Measurements from ENCODE around the gene CCDC15. TPM values are rescaled to one million over a fixed set of nuclear protein-coding genes. Genes with fewer than 3 reads are reported as not detected.
"Not testable (repeated sequence)": the region's sequence is repeated elsewhere in the genome, so short reads cannot be mapped to it uniquely, and the experiment has no call there.

CCDC15 gene
- total RNA-seq, 1 donor from 2014 or later: 8.7 TPM

DNA sequence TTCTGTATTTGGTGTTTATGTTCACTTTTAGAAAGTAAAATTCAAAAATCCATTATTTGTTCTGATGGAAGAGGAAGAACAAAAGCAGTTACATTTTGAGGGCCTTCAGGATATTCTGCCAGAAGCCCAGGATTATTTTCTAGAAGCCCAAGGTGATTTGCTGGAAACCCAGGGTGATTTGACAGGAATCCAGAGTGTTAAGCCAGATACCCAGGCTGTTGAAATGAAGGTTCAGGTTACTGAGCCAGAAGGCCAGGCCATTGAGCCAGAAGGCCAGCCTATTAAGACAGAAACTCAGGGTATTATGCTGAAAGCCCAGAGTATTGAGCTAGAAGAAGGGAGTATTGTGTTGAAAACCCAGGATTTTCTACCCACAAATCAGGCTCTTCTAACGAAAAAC is 33.1 kb downstream of the CCDC15 start:
- DNase-seq (ENCODE audit: low spot score): no peak

DNA sequence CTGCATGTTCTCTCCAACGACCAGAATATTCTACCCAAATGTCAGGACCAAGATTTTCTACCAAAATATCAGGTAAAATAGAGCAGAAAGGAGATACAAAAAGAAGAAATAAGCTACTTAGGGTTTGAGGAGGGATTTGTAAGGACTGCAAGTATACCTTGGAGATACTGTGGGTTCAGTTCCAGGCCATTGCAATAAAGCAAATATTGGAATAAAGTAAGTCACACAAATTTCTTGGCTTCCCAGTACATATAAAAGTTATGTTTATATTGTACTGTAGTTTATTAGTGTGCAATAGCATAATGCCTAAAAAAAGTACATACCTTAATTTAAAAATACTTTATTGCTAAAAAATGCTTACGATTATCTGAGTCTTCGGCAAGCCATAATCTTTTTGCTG is 34.1 kb downstream of the CCDC15 start:
- no peak for DNase-seq (ENCODE audit: low spot score)

DNA sequence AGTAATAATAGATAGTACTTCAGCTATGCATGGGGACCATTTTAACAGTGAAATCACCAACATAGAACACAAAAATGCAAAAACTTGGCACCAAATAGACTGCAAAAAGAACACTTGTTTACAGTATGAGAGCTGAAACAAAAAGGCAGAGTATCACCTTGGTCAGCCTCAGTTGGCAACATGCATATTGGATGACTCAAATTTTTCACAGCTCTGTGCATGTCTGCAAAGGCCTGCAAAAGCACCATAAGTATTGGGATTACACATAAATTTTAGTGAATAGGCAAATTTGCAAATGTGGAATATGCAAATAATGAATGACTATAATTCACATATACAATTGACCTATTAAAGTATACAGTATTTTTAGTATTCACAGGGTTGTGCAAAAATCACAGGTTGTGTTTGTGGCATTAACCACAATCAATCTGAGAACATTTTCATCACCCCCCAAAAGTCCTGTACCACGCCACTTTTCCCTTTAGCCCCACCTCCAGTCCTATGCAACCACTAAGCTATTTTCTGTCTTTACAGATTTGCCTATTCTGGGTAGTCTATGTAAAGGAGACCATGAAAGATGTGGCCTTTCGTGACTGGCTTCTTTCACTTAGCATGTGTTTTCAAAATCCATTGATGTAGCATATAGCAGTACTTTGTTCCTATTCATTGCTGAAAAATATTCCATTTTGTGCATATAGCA is 47.2 kb downstream of the CCDC15 start:
- no peak for DNase-seq (ENCODE audit: low spot score)

DNA sequence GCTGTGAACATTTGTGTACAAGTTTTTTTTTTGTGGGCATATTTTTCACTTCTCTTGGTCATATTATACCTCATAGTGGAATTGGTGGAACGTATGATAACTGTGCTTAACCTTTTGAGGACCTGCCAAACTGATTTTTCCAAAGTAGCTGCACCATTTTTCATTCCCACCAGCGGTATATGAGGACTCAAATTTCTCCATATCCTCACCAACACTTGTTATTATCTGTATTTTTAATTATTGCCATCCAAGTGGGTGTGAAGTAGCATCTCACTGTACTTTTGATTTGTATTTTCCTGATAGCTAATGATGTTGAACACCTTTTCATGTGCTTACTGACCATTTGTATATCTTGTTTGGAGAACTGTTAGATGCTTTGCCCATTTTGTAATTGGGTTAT is 47.8 kb downstream of the CCDC15 start:
- no peak for DNase-seq (ENCODE audit: low spot score)

DNA sequence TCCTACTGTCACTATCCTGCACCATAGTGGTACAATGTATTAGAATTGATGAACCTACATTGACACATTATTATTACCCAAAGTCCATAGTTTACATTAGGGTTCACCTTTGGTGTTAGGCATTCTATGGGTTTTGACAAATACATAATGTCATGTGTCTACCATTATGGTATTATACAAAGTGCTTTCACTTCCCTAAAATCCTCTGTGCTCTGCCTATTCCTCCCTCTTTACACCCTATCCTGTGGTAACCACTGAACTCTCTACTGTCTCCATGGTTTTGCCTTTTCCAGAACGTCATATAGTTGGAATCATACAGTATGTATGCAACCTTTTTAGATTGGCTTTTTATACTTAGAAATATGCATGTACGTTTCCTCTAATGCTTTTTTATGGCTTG is 51.5 kb downstream of the CCDC15 start:
- DNase-seq (ENCODE audit: low spot score): no peak

DNA sequence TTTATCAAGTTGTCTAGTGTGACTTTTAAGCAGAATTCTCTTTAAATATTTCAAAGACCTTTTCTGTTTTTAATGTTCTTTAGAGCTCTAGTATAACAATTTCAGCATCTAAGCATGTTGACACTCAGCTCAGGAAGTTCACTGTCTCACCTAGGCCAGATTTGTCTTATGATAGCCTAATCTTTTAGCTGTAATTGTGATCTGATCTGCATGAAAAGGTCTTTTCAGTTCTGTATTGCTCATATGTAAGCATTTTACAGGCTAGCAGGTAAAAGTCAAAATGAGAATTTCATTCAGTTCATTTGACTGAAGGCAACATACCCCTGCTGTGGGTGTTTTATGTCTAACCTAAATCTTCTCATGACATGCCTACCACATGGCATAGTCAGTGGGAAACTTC is 62.4 kb downstream of the CCDC15 start:
- no peak for DNase-seq (ENCODE audit: low spot score)

DNA sequence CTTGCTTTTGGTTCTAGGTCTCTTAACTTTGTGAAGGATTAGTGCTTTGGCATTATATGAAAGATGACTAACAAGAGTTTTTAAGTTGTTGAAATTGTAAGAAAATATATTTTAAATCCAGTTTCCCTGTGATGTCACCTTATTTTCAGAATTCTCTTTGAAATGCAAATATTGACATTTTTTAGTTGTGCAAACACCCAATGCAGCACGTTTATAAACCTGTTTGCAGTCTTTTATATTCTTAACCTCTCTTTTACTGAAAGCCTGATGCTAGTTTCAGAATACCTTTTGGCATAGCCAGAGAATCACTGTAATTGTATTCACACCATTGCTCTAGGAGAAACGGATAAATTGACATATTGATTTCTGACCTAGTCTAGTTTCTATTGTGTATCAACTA is 66.3 kb downstream of the CCDC15 start:
- no peak for DNase-seq (ENCODE audit: low spot score)

DNA sequence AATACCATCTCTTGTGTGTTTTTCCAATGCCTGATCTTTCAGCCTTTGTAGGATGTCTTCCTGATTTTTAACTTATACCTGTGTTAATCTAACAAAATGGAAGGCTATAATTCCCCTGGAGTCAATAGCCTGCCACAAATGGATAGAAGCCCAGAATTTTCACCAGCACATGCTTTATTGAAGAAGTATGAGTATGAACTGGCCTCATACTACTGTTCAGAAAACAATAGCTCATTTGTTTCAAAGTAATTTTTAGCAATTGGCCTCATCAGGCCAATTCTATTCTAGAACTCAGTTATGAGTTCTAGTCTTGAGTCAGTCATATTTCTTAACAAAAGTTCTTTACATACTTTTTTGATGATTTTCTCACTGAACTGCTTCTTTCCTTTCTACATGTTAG is 68.5 kb downstream of the CCDC15 start:
- DNase-seq (ENCODE audit: low spot score): no peak

DNA sequence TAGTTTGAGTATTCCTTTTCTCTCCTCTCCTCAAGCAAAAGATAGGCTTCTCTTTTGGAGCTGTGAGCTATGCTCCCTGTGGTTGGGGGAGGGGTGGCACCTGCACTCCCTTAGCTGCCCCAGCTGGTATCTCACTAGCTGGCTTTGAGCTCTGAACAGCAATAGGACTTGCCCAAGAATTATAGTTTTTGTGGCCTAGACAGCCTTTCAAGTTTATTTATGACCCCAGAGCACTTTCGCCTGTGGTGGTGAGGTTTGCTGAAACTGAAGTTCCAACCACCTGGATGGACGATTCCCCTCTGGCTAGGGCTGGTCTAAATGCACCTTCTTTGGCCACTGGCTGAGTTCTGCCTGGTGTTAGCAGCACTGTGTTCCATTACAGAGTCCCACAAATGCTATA is 72.0 kb downstream of the CCDC15 start:
- no peak for DNase-seq (ENCODE audit: low spot score)

DNA sequence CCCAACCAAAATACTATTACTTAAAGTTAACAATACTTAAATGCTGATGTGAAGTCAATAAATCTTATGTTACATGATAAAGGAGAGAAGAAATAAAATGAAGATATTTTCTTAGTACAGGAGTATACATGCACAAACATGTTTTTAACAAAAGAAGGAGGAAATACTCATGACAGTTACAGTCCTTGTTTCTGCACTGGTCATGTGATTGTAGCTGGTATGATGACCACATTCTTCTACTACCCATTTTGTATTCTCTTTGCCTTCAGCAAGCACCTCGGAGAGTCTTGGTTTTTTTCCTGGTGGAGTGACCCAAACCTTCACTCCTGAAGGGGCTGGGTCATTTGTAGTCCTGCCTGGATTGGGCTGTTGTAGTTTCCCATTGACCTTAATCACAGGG is 75.4 kb downstream of the CCDC15 start:
- DNase-seq (ENCODE audit: low spot score): not testable (repeated sequence)

DNA sequence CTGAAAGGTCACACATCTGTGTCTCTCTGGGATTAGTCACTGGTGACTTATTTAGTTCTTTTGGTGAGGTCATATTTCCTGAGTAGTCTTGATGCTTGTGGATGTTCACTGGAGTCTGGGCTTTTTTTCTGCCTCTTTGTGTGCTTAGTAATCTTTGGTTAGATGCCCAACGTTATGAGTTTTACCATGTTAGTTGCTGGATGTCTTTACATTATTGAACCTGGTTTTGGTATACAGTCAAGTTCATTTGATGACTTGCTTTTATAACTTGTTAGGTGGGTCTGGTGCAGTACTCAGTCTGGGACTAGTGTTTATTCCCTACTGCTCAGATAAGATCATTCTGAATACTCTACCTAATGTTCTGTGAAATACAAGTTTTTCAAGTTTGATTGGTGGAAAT is 82.9 kb downstream of the CCDC15 start:
- no peak for DNase-seq (ENCODE audit: low spot score)

DNA sequence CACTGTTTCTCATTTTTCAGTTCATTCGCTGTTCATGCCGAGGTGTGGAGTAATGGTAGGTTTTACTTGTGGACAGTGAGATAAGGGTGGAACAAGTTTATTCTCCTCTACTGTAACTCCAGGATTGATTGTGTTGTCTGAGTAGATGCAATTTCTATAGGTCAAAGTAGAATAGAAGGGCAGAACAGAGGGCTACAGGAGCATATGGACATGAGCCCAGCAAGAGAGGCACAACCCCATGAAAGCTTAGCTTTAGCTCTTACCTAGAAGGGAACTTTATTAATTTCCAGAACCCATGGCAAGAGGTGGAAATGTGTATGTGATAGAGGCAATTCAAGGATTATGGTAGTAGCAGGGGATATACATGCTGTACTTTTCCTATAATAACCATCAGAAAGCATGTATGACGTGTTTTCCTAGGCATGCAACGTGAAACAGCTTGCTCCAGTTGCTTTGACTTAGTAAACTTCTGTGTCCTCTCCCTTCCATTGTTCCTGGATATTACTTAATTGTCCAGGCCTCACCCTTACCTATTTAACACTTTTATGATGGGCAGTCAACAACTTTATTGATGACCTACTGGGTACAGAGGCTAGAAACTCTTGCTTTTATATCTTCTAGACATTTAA is 95.3 kb downstream of the CCDC15 start:
- no peak for DNase-seq (ENCODE audit: low spot score)

DNA sequence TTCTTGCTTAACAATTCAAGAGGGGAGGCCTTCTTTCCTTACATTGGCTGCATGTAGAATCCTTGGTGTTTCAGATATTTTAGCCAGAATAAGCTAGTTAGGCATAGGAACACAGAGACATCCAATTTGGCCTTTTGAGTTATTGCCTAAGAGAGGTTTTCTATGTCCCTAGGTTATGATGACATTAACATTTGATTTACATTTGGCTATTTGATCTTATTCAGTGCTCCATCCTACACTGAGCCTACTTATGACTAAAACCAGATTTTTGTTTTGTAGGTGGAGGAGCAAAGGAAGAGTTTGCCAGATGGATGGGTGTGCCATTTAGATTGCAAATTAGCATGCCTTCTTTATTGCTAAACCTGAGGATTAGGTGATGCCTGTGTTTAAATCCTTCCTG is 98.0 kb downstream of the CCDC15 start:
- no peak for DNase-seq (ENCODE audit: low spot score)

DNA sequence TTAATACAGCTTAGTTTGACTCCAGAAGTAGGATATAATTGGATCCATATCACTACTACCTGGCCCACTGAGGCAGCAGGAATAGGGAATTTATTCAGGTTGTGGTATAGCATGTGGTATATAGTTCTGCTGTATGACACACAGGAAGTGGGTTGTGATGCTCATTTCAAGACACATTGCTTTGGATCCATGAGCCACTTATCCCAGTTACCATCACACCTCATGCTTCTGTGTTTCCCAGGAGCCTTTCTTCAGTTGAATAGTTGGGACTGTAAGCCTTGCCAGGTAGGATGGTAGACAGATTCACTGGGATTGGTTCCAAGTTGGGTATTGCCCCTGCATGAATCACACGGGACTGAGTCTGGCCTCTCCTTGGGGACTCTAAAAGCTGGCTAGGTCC is 99.2 kb downstream of the CCDC15 start:
- no peak for DNase-seq (ENCODE audit: low spot score)

DNA sequence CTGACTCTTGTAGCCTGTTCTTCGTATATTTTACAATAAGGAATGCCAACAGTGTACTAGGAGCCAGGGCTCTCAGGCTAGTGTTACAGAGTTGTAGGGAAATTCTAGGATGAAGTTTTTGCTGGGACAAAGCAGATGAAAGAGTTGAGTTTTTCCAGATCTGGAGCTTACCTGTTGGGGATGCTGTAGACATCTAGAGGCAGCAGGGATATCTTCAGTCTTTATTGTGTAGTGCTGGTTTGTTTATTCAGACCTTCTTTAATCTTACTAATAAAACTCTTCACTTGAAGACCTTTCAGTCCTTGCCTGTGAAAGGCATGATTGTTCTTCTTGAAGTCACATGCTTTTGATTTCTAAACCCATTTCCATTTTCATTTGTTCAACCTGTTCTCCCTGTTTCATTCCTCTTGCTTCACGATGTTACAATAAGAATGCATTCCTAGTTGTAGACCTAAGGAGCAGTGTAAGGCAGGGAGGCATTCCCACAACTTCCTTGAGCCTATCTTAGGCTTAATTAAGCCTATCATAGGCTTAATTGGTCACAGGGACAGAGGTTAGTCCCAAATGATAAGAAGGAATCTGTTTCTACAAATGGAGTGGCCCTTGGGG is 101.2 kb downstream of the CCDC15 start:
- DNase-seq (ENCODE audit: low spot score): no peak

DNA sequence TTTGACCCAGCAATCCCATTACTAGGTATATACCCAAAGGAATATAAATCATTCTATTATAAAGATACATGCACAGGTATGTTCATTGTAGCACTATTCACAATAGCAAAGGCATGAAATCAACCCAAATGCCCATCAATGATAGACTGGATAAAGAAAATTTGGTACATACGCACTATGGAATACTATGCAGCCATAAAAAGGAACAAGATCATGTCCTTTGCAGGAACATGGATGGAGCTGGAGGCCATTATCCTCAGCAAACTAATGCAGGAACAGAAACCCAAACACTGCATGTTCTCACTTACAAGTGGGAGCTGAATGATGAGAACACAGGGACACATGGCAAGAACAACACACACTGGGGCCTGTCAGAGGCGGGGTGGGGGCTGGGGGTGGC is 102.1 kb downstream of the CCDC15 start:
- DNase-seq (ENCODE audit: low spot score): not testable (repeated sequence)

DNA sequence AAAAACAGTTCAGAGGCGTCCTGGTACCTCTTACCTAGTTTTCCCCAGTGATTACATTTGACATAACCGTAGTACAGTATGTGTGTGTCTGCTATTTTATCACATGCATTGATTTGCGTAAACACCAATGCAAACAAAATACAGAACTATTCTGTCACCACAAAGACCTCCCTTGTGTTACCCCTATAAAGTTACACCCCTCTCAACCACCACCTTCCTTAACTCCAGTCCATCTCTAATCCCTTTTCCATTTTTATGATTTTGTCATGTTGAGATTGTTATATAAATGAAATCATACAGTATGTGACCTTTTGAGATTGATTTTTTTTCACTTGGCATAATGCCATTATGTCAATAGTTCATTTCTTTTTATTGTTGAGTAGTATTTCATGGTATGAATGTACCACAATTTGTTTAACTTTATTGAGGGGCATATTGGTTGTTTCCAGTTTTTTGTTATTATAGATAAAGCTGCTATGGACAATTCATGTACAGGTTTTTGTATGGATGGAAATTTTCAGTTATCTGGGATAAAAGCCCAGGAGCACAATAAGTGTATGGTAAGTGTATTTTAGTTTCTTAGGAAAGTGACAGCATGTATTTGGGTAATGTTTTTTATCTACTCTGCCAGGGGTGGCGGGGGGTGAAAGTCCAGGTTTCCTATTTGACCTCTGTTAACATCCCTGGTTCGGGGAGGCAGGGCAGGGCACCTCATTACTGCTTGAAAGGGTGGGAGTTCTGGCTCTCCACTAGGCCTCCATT is 103.1 kb downstream of the CCDC15 start:
- DNase-seq (ENCODE audit: low spot score): no peak

DNA sequence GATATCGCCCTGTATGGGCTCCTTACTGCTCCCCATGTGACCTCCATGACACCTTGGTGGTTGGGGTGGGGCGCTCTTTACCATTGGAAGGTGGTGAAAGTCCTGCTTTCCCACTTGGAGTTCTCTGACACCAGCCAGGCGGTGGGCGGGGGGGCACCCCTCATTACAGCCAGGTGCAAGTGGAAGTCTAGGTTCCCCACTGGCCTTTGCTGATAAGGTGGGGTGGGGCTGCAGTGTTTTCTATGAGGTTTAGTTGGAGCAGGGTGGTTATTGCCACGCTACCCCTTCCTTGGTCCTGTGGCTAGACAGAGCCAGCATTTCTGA is 103.7 kb downstream of the CCDC15 start:
- no peak for DNase-seq (ENCODE audit: low spot score)

DNA sequence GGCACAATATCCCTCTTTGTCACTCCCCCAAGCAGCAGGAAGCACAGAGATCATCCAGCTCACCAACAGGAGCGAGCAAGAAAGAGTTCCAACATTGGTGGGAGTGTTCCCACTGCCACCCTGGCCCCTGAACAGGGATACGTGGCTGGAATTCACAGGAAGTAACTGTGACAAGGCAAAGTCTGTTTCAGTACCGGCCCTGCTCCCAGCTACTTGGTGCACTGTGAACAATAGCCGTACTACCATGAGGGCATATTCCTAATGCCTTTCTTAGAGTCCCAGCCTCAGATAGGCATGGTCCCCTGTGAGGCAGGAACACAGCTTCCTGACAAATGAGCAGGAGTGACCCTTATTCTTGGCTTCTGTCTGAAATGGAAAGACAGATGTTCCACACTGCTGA is 107.3 kb downstream of the CCDC15 start:
- no peak for DNase-seq (ENCODE audit: low spot score)

DNA sequence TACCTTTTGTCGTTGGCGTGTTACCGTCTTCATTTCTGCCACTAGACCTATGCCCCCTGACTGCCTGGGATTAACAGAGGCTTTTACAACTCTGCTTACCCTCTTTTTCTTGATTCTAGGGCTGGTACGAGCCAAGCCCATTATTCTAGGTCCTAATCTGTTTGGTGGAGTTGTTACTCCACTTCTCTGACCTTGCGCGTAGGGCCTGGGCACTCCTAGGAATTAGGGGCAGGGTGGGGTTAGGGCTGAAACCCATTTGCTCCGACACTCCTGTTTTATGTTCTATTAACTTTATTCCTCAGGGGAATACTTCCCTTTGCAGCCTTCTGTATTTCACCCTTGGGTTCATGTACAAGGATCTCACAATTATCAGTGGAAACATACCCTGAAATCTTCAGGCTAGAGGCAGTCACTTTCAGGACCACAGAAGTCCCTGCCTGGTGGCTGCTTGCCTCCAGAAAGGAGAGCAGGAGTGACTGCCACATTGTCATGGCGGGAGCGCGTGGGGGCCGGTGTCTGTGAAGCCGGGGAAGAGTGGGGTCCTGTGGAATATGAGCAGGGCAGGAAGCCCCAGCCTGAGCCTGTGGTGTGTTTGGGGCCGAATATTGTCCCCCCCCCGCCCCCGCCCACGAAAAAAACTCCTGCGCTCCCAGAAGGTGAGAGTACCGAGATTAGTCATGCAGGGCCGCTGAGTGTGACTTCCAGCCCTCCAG is 108.4 kb downstream of the CCDC15 start:
- no peak for DNase-seq (ENCODE audit: low spot score)

DNA sequence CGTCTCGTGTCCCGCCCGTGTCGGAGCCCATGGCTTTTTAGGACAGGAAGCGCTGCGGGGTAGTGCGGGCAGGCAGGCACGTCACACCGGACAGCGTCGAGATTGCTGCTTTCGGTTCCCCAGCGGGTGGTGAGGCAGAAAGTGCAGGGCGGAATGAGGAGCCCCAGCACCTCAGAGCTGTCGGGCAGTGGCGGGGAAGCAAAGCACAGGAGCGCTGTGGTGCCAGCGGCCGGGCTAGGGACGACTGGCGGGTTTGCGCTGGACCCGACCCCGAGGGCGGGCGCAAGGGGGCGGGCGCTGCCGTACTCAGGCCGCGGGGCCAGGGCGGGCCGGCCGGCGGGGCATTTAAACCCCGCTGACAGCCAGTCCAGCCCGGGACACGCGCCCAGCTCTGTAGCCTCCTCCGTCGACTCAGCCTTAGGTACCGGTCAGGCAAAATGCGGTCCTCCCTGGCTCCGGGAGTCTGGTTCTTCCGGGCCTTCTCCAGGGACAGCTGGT is 109.0 kb downstream of the CCDC15 start, which contains the start of gene SLC37A2:
Gene SLC37A2, plus strand, starts transcription at position 375 of the 498 bp plus-strand sequence. Its CDS starts 63 bp downstream, at position 438.
- DNase-seq (ENCODE audit: low spot score): peak; percentile 54
